ENCODE measurements around the gene SLC6A6.
A peak's percentile ranks its signal among the peaks of the same experiment; 100 is the strongest.

SLC6A6 gene

DNA sequence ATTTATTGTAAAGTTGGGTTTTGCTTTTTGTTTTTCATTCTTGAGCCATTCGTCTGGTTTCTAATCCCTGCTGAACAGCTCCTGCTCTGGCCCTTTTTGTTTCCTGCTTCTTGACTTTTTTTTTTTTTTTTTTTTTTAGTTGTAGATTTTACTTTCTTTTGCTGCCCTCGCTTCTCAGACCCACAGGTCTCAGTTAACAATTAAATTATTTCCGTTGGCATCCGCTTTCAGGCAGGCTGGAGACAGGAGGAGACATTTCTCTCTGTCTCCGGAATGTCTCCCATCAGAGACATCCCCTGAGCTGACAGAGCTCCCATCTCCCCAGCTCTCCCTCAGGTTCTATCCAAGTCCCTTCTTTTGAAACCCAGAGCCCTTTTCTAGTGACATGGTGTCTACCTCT, 68.6 kb downstream of the SLC6A6 start:
- no peak for DNase-seq

DNA sequence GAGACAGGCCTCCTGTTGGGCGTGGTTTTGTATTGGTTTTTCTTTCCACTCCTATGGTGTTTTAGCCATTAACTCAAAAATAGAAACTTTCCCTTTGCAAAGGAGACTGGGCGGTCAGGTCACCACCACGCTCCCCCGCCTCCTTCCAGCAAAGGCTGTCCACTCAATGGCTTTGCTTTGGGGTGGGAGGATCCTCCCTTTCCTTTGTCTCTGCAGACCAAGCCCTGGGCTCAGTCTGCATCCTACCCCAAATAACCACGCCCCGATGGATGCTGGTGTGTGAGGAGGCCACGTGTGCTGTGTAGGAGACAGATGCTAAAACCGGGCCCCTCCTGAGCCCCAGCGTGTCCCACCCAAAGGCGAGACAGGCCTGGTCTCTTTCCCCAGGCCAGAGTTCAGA, 69.3 kb downstream of the SLC6A6 start:
- no peak for DNase-seq

DNA sequence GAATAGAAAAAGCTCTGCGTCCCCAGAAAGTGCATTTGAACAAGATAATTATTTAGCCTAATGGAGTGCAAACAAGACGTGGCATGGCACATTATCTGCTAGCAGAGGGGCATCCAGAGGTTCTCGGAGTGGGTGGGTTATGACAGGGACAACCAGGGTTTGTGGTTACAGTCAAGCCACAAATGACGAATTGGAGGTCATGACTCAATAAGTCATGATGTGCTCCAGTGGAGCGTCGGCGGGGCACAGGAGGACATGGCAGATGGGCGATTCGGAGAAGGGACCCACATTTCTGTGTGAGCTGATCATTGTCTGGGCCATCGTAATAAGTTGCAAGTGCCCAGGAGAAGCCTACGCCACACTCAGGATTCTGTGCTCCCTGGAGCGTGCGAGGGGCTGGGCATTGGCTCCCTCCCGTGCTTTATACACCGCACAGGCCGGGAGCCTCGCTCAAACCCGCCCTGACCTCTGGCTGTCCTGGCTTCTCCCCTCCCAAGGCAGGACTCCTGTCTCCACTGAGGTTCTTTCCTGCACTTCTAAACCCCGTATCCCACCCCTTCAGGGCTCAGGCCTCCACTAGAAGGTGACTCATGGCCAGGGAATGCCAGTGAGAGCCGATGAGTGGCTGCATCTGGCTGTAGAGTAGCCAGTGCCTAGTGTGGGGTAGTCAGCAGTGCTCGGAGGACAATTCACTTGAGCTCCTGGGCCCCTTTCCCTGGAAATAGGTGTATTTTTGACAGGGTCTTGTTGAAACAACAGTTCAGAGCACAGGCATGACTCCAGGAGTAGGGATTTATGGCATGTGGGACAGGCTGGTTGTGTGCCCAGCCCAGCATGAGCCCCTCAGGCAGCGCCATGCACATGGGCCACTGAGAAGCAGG, 70.3 kb downstream of the SLC6A6 start:
- DNase-seq, result peak; percentile 95

DNA sequence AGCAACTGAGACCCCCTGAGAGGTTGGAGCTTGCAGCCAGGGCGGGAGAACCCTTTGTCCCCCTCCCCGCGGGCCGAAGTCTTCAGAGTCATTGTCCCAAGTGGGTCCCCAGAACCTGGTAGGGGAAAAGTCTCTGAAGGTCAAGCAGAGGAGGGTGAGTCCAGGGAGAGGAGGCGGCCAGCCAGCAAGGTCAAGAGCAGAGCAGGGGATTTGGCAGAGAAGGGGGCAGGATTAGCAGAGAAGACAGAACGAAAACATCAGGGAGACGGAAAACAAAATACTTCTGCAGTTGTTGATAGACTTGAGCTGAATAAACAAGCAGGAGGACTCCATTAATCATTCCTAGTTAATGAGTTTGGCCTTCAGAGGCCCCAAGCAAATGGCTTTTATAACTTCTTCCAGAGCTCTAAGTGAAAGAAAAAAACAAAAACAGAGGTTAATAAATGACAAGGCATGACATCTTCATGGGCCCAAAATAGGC, 71.0 kb downstream of the SLC6A6 start:
- DNase-seq, result no peak

DNA sequence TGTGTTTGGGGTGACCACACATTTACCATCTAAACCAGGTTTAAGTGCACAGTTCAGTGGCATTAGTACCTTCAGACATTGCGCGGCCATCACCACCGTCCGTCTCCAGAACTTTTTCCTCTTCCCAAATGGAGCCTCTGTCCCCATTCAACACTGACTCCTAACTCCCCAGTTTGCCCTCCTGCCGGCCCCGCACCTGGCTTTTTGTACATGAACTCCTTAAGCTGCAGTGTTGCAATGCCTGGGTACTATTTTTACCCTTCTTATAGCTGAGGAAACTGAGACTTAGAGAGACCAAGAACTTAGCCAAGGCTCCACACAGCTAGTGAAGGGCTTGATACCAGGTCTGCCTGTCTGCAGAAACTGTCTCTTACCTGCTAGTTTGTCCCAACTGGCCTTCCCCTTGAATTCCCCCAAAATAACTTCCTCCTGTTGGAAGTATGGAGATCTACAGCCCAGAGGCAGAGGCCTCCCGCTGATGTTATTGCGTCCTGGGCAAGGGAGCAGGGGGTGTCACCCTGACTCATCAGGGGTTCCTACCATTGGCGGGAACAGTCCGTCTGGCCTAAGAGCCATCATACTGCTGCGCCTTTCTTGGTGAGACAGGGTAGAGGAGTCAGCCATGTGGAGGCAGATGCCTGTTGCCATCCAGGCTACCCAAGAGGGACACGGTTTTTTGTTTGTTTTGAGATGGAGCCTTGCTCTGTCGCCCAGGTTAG, 72.1 kb downstream of the SLC6A6 start:
- no peak for DNase-seq

DNA sequence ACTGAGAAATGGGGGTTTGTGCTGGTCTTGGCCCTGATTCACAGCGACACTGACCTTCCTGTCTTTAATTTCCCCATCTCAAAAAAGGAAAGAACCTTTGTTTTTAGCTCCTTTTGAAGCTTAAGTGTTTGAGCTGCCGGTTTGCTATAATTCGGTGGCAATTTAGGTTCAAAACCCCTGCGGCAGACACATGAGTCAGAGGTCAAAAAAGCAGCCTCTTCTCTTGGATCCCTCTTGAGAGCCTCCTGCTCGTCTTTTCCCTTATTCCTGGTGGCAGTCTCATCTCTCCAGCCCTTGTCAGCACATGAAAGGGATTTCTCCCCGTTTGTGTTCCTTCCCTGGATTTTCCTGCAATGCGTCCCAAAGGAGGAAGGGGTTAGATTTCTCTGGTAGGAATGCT, 73.2 kb downstream of the SLC6A6 start:
- DNase-seq, result no peak

DNA sequence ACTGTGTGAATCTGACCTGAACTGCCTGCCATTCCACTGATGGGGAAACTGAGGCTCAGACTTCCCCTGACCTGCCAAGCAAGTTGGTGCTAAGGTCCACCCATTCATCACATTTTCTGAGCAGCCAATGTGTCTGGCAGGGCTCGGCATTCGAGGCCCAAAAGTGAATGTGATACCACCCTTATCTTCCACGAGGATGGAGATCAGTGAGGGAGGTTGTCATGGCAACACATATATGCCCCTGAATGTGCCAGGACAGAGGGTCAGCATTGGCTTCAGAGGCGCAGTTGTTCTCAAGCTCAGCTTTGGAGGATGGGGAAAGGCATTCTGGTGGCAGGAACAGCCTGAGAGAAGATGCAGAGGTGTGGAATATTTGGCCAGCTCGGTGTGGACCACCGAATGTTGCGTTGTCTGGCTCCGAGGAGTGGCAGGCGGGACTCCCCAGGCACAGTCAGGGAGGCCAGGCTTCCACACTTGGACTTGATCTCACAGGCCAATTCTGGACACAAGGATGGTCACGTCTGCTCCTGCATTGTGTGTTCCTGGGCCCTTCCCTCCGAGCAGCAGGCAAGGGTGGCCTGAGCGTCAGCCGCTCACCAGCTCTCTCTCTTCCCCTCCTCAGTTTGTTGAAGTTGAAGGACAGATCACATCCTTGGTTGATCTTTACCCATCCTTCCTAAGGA, 74.3 kb downstream of the SLC6A6 start:
- DNase-seq, result no peak

DNA sequence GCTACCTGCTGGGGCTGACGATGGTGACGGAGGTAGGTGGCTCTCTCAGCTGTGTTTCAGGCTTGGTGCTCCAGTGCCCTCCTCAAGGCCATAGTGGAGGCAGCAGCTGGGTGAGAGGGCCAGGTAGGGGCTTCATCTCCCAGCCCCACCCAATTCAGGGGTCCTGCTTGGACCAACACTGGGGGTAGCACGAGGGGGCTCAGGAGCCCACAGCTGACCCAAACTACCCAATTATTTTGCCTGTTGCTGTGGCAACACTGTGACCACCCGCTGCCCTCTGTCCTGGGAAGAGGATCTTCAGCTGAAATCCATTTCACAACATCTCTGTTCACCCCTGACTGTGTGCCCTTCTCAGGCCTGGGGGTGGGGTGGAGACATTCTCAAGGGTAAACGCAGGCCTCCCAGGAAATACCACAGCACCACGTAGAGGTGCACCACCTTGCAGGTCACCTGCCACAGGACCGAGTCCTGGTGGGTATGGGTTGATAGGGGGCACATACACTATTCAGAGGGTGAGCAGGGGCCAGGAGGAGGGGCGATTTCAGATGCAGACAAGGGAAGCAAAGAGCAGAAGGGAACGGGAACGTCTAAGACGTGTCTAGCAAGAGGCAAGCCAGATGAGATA, 75.0 kb downstream of the SLC6A6 start:
- no peak for DNase-seq

DNA sequence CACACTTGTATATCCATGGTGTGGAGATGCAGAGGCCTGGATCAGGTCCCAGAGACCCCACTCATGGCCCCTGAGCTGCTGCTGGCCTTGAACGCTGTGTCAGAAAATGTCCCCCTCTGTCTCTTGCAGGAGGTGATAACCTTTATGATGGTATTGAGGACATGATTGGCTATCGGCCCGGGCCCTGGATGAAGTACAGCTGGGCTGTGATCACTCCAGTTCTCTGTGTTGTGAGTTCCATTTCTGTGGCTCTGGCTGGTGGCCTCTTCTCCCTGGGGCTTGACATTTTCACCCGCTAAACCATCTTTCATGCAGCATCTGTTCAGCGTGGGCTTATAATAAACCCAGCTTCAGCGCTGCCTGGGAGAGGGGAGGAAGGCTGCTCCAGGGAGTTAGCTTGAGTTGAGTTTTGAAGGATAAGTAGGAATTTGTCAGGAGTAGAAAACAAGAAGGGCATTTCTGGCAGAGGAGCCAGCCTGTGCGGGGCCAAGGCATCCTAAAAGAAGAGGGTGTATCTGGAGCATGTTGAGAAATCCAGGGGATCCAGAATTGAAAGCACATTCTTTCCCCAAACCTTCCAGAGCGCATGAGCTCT, 76.6 kb downstream of the SLC6A6 start:
- no peak for DNase-seq

DNA sequence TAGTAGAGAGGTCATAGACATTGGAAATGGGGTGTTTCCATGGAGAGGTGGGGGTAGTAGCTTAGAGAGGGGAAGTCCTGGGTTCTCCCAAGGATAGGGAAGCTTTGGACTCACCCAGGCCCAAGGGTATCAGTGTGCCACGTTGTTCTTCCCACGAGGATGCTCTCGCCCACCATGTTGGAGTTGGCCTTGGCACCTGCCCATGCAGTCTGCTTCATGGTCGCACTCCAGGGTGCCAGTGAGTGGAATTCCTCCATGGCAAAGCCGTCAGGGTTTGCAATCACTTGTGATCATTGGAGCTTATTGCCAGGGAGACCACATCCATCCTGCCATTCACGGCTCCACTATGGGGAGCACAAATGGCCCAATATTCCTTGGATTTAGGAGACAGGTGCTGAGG, 77.2 kb downstream of the SLC6A6 start:
- no peak for DNase-seq

DNA sequence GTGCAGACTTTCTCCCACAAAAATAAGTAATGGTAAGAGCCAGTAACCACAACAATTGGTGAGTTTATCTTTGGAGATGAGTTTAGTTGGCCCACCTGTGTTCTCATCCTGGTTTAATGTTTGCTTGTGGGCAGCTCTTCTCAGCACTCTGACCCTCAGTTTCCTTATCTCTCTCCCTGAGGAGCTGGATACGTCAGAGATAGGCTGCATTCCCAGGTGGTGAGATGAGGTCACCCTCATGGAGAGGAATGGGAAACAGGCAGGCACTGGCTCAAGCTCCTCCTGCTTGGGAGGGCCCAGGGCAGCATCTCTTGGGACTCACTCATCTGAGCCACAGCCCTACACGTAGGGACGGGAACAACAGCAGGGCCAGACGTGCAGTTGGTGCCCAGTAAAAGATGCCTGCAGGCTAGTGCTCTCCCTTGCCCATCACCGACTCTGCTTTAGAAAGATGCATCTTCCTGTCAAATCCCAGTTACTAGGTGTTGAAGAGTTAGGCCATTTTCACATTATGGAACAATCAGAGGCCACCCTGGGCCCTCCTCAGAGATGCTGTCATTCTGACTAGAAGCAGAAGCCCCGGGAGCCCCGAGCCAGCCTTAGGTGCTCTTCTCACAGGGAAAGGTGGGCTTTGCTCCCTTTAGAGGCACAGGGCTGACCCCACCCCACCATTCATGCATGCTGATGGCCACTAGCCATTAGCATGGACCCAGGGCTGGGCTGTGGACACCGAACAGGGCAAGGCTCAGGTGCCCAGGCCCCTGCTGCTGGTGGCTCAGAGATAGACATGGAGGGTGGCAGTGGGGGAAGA, 78.0 kb downstream of the SLC6A6 start:
- peak; percentile 98 for DNase-seq

DNA sequence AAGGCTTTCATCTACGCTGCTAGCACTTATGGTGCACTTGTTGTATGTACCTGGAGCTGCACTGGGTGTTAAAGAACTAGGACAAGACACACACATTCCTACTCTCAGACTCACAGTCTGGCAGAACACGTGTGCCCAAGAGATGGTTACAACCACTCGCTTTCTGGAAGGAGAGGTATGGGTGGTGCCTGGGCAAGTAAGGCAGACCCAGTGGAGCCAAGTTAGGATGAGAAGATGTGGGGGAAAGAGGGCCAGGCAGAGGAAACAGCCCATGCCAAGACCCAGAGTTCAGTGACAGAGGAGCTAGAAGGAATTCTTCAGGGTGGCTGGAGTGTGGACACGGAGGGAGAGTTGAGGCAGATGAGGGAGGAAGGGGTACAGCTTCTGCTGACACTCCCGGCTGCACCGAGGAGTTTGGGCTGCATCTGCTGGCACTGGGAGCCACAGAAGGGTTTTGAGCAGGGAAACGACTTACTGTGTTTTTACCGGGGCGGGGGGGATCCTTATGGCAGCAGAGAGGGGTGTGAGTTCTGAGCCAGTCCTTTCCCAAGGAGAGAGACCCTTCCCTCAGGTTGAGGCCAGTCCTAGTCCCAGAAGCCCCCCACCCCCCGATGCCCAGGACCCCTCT, 78.7 kb downstream of the SLC6A6 start:
- no peak for DNase-seq

DNA sequence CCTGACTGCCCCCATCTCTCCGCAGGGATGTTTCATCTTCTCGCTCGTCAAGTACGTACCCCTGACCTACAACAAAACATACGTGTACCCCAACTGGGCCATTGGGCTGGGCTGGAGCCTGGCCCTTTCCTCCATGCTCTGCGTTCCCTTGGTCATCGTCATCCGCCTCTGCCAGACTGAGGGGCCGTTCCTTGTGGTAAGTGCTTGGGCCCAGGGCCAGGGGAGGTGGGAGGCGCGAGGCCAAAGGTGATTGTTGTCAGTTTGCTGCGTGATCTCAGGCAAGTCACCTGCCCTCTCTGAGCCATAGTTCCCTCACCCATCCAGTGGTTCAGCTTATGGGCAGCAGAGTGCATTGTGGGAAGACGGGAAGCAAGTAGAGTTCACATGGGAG, 79.2 kb downstream of the SLC6A6 start:
- no peak for DNase-seq

DNA sequence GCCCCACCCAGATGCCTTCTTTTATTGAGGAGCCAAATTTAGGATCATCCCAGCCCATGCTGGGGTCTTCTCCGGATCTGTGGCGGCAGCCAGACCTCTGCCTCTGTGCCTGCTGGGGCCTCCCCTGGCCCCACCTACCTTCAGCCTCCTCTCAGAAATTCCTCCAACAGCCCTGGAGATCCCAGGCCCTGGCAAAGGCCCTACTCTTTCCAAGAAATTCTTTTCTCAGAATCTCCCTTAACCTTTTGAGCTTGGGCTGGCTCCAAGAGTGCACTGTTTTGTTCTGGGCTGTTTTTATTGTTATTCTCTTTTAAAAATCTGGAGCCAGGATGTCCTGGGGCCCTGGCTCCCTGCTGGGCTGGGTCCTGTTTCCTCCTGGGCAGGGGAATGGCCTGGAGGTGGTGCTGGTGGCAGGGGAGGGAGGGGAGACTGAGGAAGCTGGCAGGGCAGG, 79.9 kb downstream of the SLC6A6 start:
- DNase-seq, result peak; percentile 58

DNA sequence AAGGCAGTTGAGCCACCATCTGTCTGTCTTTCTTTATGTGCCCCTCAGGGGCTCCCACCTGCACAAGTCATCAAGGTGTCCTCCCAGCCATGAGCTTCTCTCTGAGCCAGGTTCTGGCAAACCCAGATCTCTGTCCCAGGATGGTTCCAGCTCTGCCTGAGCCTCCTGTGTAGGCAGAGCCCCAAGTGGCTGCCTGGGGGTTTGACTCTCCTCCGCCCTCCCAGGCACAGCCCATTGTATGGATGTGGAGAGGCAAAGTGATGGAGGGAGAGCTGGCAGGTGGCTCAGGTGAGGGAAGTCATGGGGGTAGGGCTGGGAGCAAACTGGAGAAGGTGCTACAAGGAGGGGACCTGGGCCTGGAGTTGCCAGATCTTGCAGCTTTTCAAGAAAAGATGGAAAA, 80.9 kb downstream of the SLC6A6 start:
- DNase-seq, result no peak

DNA sequence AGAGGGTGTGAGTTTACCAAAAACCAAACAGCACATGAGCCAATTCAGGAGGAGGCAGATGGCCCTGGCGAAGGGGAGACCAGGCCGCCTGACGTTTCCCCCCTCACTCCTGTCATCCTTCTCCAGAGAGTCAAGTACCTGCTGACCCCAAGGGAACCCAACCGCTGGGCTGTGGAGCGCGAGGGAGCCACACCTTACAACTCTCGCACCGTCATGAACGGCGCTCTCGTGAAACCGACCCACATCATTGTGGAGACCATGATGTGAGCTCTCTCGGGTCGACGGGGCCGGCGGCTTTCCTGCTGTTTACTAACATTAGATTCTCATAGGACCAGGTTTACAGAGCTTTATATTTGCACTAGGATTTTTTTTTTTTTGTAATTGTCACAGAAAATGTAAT, 82.3 kb downstream of the SLC6A6 start:
- no peak for DNase-seq

DNA sequence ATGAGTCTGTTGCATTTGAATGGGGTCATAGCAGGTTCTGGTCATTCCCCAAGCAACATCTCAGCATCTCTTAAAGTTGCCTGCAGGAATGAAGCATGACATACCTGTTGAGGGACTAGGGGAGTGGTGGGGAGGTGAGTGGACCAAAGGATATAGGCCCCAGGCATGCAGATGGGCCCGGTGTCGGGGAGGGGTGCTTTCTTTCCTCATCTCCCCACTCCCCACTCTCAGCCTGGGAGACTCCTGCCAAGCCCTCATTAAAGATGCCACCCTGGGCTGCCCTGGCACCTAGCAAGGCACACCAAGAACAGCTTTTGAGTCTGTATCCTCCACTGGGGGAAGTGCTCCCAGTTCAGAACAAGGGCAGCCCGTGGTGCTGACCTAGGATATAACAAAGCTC, 83.6 kb downstream of the SLC6A6 start:
- DNase-seq, result no peak

DNA sequence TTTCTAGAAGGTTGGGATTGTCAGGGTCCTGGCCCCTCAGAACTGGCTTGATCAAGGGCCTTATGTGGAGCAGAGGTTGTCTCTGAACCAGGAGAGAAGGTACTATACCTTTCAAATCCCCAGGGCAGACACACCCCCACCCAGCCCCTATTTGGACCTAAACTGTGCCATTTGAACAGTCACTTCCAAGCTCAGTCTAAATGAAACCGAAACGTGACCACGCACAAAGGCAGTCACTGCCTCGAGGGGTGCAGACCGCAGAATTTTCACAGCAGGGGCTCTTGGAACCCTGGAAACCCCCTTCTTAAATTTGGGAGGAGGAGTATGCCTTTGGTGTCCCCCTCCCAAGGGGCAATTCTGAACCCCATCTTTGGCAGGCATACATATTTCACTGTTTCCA, 84.1 kb downstream of the SLC6A6 start:
- no peak for DNase-seq

DNA sequence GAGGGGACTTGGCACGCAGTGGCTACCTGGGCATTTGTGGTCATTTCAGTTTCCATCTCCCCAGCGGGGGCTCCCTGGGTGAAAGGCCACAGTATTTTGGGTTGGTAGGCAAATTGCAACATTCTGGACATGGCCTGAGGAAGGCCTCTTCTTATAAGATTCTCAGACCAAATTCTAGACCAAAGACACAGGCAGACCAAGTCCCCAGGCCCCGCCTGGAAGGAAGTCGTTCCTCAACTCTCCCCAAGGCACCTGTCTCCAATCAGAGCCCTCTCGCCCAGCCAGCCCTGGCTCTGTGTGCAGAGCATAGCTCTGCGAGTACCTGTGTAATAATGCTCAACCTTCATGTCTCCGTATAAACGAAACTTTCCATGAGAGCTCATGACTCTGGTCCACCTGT, 84.7 kb downstream of the SLC6A6 start:
- no peak for DNase-seq

DNA sequence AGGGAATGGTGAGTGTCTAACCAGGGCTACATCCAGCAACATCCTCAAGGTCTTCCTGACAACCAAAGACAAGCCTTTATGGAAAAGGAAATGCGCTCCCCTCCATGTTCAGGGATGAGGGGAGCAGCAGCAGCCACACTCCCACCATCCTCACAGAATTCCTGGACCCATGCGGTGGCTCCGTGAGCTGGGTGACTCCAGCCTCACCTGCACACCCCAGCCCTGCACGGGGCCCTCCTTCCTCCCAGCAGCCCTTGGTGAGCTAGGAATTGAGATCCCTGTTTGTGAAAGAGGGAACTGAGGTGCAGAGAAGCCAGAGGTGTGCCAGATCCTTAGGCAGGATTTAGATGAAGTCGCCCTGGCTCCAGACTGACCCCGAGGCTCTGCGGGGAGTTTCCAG, 85.4 kb downstream of the SLC6A6 start:
- DNase-seq, result no peak

DNA sequence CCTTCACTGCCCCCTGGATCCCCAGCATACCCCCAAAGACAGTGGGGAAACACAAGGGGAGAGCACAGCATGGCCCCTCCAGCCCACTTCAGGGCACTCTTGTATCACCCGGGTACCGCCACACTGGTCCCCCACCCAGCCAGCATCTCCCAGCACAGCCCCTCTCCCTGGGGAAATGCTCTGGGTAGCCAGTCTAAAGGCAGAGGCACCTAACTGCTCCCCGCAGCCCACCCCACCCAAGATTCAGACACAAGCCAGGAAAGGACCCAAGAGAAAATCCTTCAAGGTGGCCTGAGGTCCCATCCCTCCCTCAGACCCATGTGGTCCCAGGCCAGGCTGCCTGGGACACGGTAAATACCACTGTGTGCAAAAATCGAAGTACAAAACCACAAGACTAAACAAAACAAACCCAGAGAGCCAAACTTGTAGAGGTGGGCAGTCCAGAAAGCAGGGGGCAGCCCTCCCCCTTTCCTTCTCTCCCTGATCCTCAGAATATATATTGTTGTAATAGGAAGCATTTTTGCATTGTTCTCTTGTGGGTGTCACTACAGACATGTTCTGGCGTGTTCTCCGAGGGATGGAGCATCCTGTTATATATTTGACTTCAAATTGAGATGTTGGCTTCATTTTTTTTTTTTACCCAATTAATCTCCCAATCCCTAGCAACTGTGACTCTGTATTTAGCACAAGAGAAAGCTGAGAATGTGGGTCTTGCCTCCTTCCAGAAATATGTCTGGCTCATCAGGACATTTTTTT, 86.1 kb downstream of the SLC6A6 start:
- DNase-seq, result no peak

Measured in NCI-H226 (cell line).